IMR-90 (cell line): ENCODE data around the gene CTIF. TPM values are rescaled to one million over a fixed set of nuclear protein-coding genes. Genes with fewer than 3 reads are reported as not detected.

ENCODE experiments used
- ATAC-seq: fragments of 200-7000 bp; cut with Tn5 transposase; 2 replicates; pipeline ENCODE4 v1.9.1; 2020; ENCODE audit warnings: low read depth, mild to moderate bottlenecking, moderate library complexity
- BruUV-seq: library from RNA; stranded (reverse); fragments of 400-500 nt; replicated peaks from 2 replicates; lab custom pipeline; 2021; lab: Mats Ljungman, UMichigan
- CTCF ChIA-PET: fragments of 300-600 bp; formaldehyde crosslinking; extraction: SDS; loops from one replicate; lab custom pipeline; 2021; ENCODE audit warnings: antibody characterized with exemption; lab: Yijun Ruan, JAX
- POLR2A ChIA-PET: fragments of 300-600 bp; sonication (Branson Sonifier 250); formaldehyde crosslinking; loops from one replicate; lab custom pipeline; 2022; ENCODE audit warnings: antibody characterized with exemption; ENCODE audit not compliant: unreplicated experiment; lab: Charles Lee
- DNase-seq: peaks from one replicate; pipeline ENCODE4 v3.0.0; 2013
- H2AFZ ChIP-seq: replicated peaks from 2 replicates; pipeline ENCODE3; 2013; ENCODE audit warnings: low read length, mild to moderate bottlenecking; ENCODE audit not compliant: poor library complexity
- H2AK5ac ChIP-seq: 2 replicates; pipeline ENCODE4 v1.6.1; 2013; ENCODE audit warnings: low read depth, low read length, inconsistent platforms
- H2AK9ac ChIP-seq: replicated peaks from 2 replicates; pipeline ENCODE3; 2013; ENCODE audit warnings: mild to moderate bottlenecking, low read depth, low read length, moderate library complexity; ENCODE audit not compliant: poor library complexity
- H2BK120ac ChIP-seq: 2 replicates; pipeline ENCODE4 v1.6.1; 2013; ENCODE audit warnings: low read depth, low read length, inconsistent platforms
- H2BK15ac ChIP-seq: 3 replicates; pipeline ENCODE4 v1.6.1; 2013; ENCODE audit warnings: low read depth, low read length, inconsistent platforms
- H2BK20ac ChIP-seq: 2 replicates; pipeline ENCODE4 v1.6.1; 2013; ENCODE audit warnings: low read depth, mild to moderate bottlenecking, inconsistent platforms, low read length, moderate library complexity
- H2BK5ac ChIP-seq: 2 replicates; pipeline ENCODE4 v1.6.1; 2013; ENCODE audit warnings: mild to moderate bottlenecking, low read depth, low read length, inconsistent platforms; ENCODE audit not compliant: poor library complexity, severe bottlenecking
- H3K14ac ChIP-seq: replicated peaks from 2 replicates; pipeline ENCODE4 v1.6.1; 2013; ENCODE audit warnings: low read depth, low read length, inconsistent platforms
- H3K18ac ChIP-seq: 2 replicates; pipeline ENCODE4 v1.6.1; 2013; ENCODE audit warnings: low read depth, low read length, control low read depth
- H3K23ac ChIP-seq: 2 replicates; pipeline ENCODE4 v1.6.1; 2013; ENCODE audit warnings: low read depth, low read length, inconsistent platforms
- H3K27ac ChIP-seq: 2 replicates; pipeline ENCODE4 v1.5.1; 2013; ENCODE audit warnings: mild to moderate bottlenecking, control low read depth, low read length; ENCODE audit not compliant: insufficient read depth
- H3K27me3 ChIP-seq: 2 replicates; pipeline ENCODE4 v1.6.1; 2013; ENCODE audit warnings: low read length; ENCODE audit not compliant: control insufficient read depth, insufficient read depth
- H3K36me3 ChIP-seq: 2 replicates; pipeline ENCODE4 v1.6.1; 2013; ENCODE audit warnings: low read length, mixed read lengths; ENCODE audit not compliant: control insufficient read depth, insufficient read depth
- H3K4ac ChIP-seq: 2 replicates; pipeline ENCODE4 v1.6.1; 2013; ENCODE audit warnings: low read depth, low read length, inconsistent platforms
- H3K4me1 ChIP-seq: 2 replicates; pipeline ENCODE4 v1.6.1; 2013; ENCODE audit warnings: low read length, mixed read lengths; ENCODE audit not compliant: control insufficient read depth, insufficient read depth
- H3K4me2 ChIP-seq: 2 replicates; pipeline ENCODE4 v1.6.1; 2013; ENCODE audit warnings: low read depth, mild to moderate bottlenecking, control low read depth, low read length, moderate library complexity
- H3K4me3 ChIP-seq: 2 replicates; pipeline ENCODE4 v1.5.1; 2013; ENCODE audit warnings: low read depth, mild to moderate bottlenecking, control low read depth, low read length, moderate library complexity; ENCODE audit not compliant: insufficient read depth
- H3K56ac ChIP-seq: 2 replicates; pipeline ENCODE4 v1.6.1; 2013; ENCODE audit warnings: low read length, inconsistent platforms; ENCODE audit not compliant: insufficient read depth; ENCODE audit errors: extremely low read depth
- H3K79me1 ChIP-seq, 2 experiments: 2 replicates each; pipeline ENCODE4 v1.6.1; 2013; ENCODE audit warnings: low read length in 2 of 2, inconsistent platforms in 1 of 2, low read depth in 1 of 2
- H3K9ac ChIP-seq: 2 replicates; pipeline ENCODE4 v1.6.1; 2013; ENCODE audit warnings: low read depth, low read length, control low read depth
- H3K9me1 ChIP-seq: 2 replicates; pipeline ENCODE4 v1.6.1; 2013; ENCODE audit warnings: low read length, inconsistent platforms; ENCODE audit not compliant: insufficient read depth
- H3K9me3 ChIP-seq: 2 replicates; pipeline ENCODE4 v1.6.1; 2013; ENCODE audit warnings: low read length; ENCODE audit not compliant: control insufficient read depth, insufficient read depth
- H4K20me1 ChIP-seq: 2 replicates; pipeline ENCODE4 v1.6.1; 2013; ENCODE audit warnings: low read length, inconsistent platforms; ENCODE audit not compliant: insufficient read depth
- H4K5ac ChIP-seq: 2 replicates; pipeline ENCODE4 v1.6.1; 2013; ENCODE audit warnings: mild to moderate bottlenecking, low read depth, low read length, control low read depth
- H4K8ac ChIP-seq, 2 experiments: 2 replicates each; pipeline ENCODE4 v1.6.1; 2013; ENCODE audit warnings: low read depth in 2 of 2, low read length in 2 of 2, control low read depth in 1 of 2, inconsistent platforms in 1 of 2
- H4K91ac ChIP-seq: 2 replicates; pipeline ENCODE4 v1.6.1; 2013; ENCODE audit warnings: low read depth, low read length, inconsistent platforms; ENCODE audit not compliant: insufficient read depth
- BHLHE40 ChIP-seq: fragments of 150-350 bp; IDR thresholded peaks from 2 replicates; pipeline ENCODE4 v1.6.1; 2016; ENCODE audit warnings: mild to moderate bottlenecking, low read depth, low read length
- CEBPB ChIP-seq: IDR thresholded peaks from 2 replicates; pipeline ENCODE4 v1.6.1; 2012; ENCODE audit warnings: low read depth, low read length, improper control_type of control experiment
- CHD1 ChIP-seq: IDR thresholded peaks from 2 replicates; pipeline ENCODE4 v1.6.1; 2012; ENCODE audit warnings: low read depth, low read length, improper control_type of control experiment
- FOS ChIP-seq: fragments of 150-350 bp; IDR thresholded peaks from 2 replicates; pipeline ENCODE4 v1.6.1; 2016; ENCODE audit warnings: low read depth, low read length
- MAFK ChIP-seq: IDR thresholded peaks from 2 replicates; pipeline ENCODE4 v1.6.1; 2012; ENCODE audit warnings: low read depth, low read length, improper control_type of control experiment
- MAZ ChIP-seq: IDR thresholded peaks from 2 replicates; pipeline ENCODE4 v1.6.1; 2012; ENCODE audit warnings: low read depth, mild to moderate bottlenecking, low read length, improper control_type of control experiment, moderate library complexity, borderline replicate concordance
- MXI1 ChIP-seq: IDR thresholded peaks from 2 replicates; pipeline ENCODE4 v1.6.1; 2012; ENCODE audit warnings: low read depth, mild to moderate bottlenecking, low read length, moderate library complexity, borderline replicate concordance
- NFE2L2 ChIP-seq: fragments of 150-350 bp; IDR thresholded peaks from 2 replicates; pipeline ENCODE4 v1.6.1; 2016; ENCODE audit warnings: low read depth, mild to moderate bottlenecking, low read length
- POLR2A ChIP-seq: IDR thresholded peaks from 2 replicates; pipeline ENCODE4 v1.6.1; 2012; ENCODE audit warnings: mild to moderate bottlenecking, low read depth, low read length
- RAD21 ChIP-seq: IDR thresholded peaks from 2 replicates; pipeline ENCODE4 v1.6.1; 2012; ENCODE audit warnings: low read length, improper control_type of control experiment
- RCOR1 ChIP-seq: IDR thresholded peaks from 2 replicates; pipeline ENCODE4 v1.6.1; 2012; ENCODE audit warnings: mild to moderate bottlenecking, low read length, improper control_type of control experiment; ENCODE audit not compliant: insufficient replicate concordance
- RFX5 ChIP-seq: IDR thresholded peaks from 2 replicates; pipeline ENCODE4 v1.8.0; 2012; ENCODE audit warnings: low read depth, mild to moderate bottlenecking, low read length, moderate library complexity
- WGBS, 2 experiments: methylation state at CpG; one replicate each; pipeline versions ENCODE4 v1.1.5 to v1.1.7; 2013; ENCODE audit warnings: missing lambda C conversion rate in 2 of 2; ENCODE audit not compliant: insufficient read length in 1 of 2; ENCODE audit errors: extremely low coverage in 2 of 2; 5-methylcytosine and 5-hydroxymethylcytosine counted together
- dilution Hi-C: fragments of 300-500 bp; cut with HindIII; formaldehyde crosslinking; loops from one replicate; pipeline ENCODE4 v1.14.3; 2018; ENCODE audit warnings: low sequenced_read_pairs; ENCODE audit not compliant: unreplicated experiment
- in situ Hi-C: fragments of 300-500 bp; cut with MboI; formaldehyde crosslinking; loops from 3 replicates; pipeline ENCODE4 v1.14.3; 2019; ENCODE audit warnings: low sequenced_read_pairs, inconsistent platforms, mixed read lengths
- intact Hi-C: fragments of 100-400 bp; cut with micrococcal nuclease; formaldehyde crosslinking; loops from 2 replicates; pipeline ENCODE4 v1.10.0; 2022
- polyA plus RNA-seq, 3 experiments: library from polyadenylated mRNA; depleted of rRNA; stranded (reverse); fragments of >200 nt; gene quantifications; 2 replicates each; pipeline ENCODE4 v1.2.3, GENCODE V29; 2012; ENCODE audit warnings: low replicate concordance in 1 of 3
- total RNA-seq: library from RNA; depleted of rRNA; stranded (reverse); fragments of >200 nt; gene quantifications from 2 replicates; pipeline ENCODE4 v1.2.3, GENCODE V29; 2012
- TF ChIP-seq, protein P1 (sequence below): fragments of 150-350 bp; IDR thresholded peaks from 2 replicates; pipeline ENCODE4 v1.6.1; 2016; ENCODE audit warnings: low read depth, mild to moderate bottlenecking, low read length, moderate library complexity, borderline replicate concordance
- TF ChIP-seq, protein P2 (sequence below): fragments of 150-350 bp; IDR thresholded peaks from 2 replicates; pipeline ENCODE4 v1.6.1; 2017; ENCODE audit warnings: mild to moderate bottlenecking, antibody characterized with exemption, low read length, low read depth
- TF ChIP-seq, protein P3 (sequence below): conservative IDR thresholded peaks from 2 replicates; pipeline ENCODE4 v1.5.1; 2012; ENCODE audit warnings: mild to moderate bottlenecking, low read depth, low read length, improper control_type of control experiment

The CTIF gene
- total and polyA plus RNA-seq, 2 of the 4 experiments (the other 2 are of a cell fraction), result 25.1 to 57.0 TPM

DNA sequence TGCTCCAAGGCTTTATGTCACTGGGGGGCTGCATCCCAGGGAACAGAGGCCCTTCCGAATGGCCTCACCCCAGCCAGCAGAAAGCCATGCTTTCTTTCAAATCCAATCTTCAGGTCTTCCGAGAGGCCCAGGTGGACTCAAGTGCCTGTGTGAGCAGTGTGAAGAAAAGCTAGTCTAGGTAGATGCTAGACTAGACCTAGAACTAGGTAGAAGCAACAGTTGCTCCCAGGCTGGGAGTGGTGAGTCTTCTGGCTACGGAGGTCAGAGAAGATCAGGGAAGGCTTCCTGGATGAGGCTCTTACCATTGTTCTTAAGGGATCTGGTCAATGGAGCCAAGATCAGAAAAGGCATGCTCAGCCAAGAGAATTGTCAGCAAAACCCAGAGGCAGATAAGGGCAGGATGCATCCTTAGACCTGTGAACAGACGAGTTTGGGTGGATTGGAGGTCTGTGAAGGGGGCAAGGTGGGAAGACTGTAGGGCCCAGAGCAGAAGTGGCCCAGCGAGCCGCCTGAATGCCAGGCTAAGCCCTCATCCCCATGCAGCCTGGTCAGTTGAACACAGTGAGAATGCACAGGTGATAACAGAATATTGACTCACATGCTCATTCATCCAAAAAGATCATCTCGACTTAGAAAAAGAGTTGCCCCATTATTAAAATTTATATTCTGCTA is 301.1 kb downstream of the CTIF start:
- Histone ChIP-seq H3K36me3 (peaks cover 6% of the 10 kb centered on the region; the same call in 1 of the 2 replicates), H4K91ac (peak overlapping the region; percentile 36), H3K4me2 (no peak overlapping the region), H3K56ac (no peak overlapping the region), H3K9me1 (peaks cover 25% of the 10 kb centered on the region), H3K18ac (no peak overlapping the region), H2AK5ac (peak overlapping the region; percentile 33; the same call in 1 of the 2 replicates), H3K23ac (no peak overlapping the region), H3K4me3 (no peak overlapping the region), H3K9ac (no peak overlapping the region), H2BK5ac (no peak overlapping the region), H3K14ac (no peak overlapping the region), H3K27me3 (no peaks in the 10 kb centered on the region), H3K4me1 (peaks cover 26% of the 10 kb centered on the region), H3K9me3 (no peaks in the 10 kb centered on the region), H2BK20ac (no peak overlapping the region), H4K20me1 (no peaks in the 10 kb centered on the region; the same call in 1 of the 2 replicates), H2AK9ac (no peak overlapping the region), H4K8ac (0 out of 4 replicates have a peak overlapping the region, but pooled peaks of 1 of the 2 experiments have one; percentile 9), H2BK120ac (no peak overlapping the region), H3K27ac (no peak overlapping the region), H4K5ac (no peak overlapping the region), H3K4ac (peak overlapping the region; percentile 24), H2BK15ac (0 out of 3 replicates have a peak overlapping the region, but pooled peaks have one; percentile 80), H3K79me1 (peaks cover 25 to 67% of the 10 kb centered on the region in 2 experiments), H2AFZ (no peak overlapping the region)
- BruUV-seq, result no TSS peak
- dilution Hi-C loops, result no loop called here
- 100% methylated on average over 1 of the region's 7 CpGs; no CpG with 5 or more reads in 1 of the 2 experiments for WGBS, 2 experiments
- POLR2A ChIA-PET, result no interaction called here
- DNase-seq, result no peak
- in situ Hi-C loops, result no loop called here
- CTCF ChIA-PET, result no interaction called here
- ATAC-seq, result no peak
- intact Hi-C loops, result loop anchor here (10.0 kb wide), 1 partner anchor 395 kb away; no protein-coding TSS in a partner anchor
- no peak for TF ChIP-seq NFE2L2
- no peak for TF ChIP-seq CHD1
- no peak for TF ChIP-seq MXI1
- no peak for TF ChIP-seq MAFK
- TF ChIP-seq MAZ, result no peak
- no peak for TF ChIP-seq FOS
- TF ChIP-seq BHLHE40, result no peak
- TF ChIP-seq, protein P1, sequence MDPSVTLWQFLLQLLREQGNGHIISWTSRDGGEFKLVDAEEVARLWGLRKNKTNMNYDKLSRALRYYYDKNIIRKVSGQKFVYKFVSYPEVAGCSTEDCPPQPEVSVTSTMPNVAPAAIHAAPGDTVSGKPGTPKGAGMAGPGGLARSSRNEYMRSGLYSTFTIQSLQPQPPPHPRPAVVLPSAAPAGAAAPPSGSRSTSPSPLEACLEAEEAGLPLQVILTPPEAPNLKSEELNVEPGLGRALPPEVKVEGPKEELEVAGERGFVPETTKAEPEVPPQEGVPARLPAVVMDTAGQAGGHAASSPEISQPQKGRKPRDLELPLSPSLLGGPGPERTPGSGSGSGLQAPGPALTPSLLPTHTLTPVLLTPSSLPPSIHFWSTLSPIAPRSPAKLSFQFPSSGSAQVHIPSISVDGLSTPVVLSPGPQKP, result no peak
- TF ChIP-seq, protein P2, sequence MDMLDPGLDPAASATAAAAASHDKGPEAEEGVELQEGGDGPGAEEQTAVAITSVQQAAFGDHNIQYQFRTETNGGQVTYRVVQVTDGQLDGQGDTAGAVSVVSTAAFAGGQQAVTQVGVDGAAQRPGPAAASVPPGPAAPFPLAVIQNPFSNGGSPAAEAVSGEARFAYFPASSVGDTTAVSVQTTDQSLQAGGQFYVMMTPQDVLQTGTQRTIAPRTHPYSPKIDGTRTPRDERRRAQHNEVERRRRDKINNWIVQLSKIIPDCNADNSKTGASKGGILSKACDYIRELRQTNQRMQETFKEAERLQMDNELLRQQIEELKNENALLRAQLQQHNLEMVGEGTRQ, result no peak
- TF ChIP-seq CEBPB, result no peak
- no peak for TF ChIP-seq POLR2A
- TF ChIP-seq RFX5, result no peak
- TF ChIP-seq, protein P3, sequence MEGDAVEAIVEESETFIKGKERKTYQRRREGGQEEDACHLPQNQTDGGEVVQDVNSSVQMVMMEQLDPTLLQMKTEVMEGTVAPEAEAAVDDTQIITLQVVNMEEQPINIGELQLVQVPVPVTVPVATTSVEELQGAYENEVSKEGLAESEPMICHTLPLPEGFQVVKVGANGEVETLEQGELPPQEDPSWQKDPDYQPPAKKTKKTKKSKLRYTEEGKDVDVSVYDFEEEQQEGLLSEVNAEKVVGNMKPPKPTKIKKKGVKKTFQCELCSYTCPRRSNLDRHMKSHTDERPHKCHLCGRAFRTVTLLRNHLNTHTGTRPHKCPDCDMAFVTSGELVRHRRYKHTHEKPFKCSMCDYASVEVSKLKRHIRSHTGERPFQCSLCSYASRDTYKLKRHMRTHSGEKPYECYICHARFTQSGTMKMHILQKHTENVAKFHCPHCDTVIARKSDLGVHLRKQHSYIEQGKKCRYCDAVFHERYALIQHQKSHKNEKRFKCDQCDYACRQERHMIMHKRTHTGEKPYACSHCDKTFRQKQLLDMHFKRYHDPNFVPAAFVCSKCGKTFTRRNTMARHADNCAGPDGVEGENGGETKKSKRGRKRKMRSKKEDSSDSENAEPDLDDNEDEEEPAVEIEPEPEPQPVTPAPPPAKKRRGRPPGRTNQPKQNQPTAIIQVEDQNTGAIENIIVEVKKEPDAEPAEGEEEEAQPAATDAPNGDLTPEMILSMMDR, result no peak
- TF ChIP-seq RCOR1, result no peak
- no peak for TF ChIP-seq RAD21
